Activated CD4-positive, CD25-positive, alpha-beta regulatory T cell (primary cell): Measurements from ENCODE around the gene ALDH16A1.

Source experiments
- DNase-seq, 4 experiments: peaks; one replicate each; lab custom pipeline; 2025; lab: John Stamatoyannopoulos, UW

Gene ALDH16A1

GRCh38 chr19:49488046-49488862 is 35.2 kb downstream of the ALDH16A1 start:
- no peak for DNase-seq

GRCh38 chr19:49488863-49489537 is 36.0 kb downstream of the ALDH16A1 start:
- DNase-seq, result no peak

GRCh38 chr19:49489601-49490167 is 36.7 kb downstream of the ALDH16A1 start:
- no peak for DNase-seq

GRCh38 chr19:49490287-49491029 is 37.4 kb downstream of the ALDH16A1 start:
- DNase-seq, result no peak

- no peak for DNase-seq
Measured at GRCh38 chr19:49491030-49491803, 38.2 kb downstream of the ALDH16A1 start.

- DNase-seq, result no peak
Measured at GRCh38 chr19:49491804-49492572, 39.0 kb downstream of the ALDH16A1 start.

- no peak for DNase-seq
Measured at GRCh38 chr19:49492573-49493405, 39.8 kb downstream of the ALDH16A1 start.

GRCh38 chr19:49496574-49497008 is 43.6 kb downstream of the ALDH16A1 start:
- no peak for DNase-seq

- DNase-seq, result peak; percentile 37 to 55 (median 42)
Measured at GRCh38 chr19:49497047-49497788, 44.2 kb downstream of the ALDH16A1 start.

GRCh38 chr19:49497789-49498103 is 44.7 kb downstream of the ALDH16A1 start:
- DNase-seq, result no peak

GRCh38 chr19:49498475-49498874 is 45.5 kb downstream of the ALDH16A1 start:
- DNase-seq, result no peak

GRCh38 chr19:49499030-49499670 is 46.1 kb downstream of the ALDH16A1 start:
- DNase-seq, result no peak

GRCh38 chr19:49502866-49503581 is 50.0 kb downstream of the ALDH16A1 start:
- no peak for DNase-seq

- no peak for DNase-seq
Measured at GRCh38 chr19:49503582-49503962, 50.5 kb downstream of the ALDH16A1 start.

GRCh38 chr19:49506575-49507105 is 53.6 kb downstream of the ALDH16A1 start:
- peak; percentile 41 to 60 (median 52) for DNase-seq

GRCh38 chr19:49507803-49508494 is 54.9 kb downstream of the ALDH16A1 start:
- DNase-seq, result no peak
